Measurements from ENCODE around the gene DOCK1.
A peak's percentile ranks its signal among the peaks of the same experiment; 100 is the strongest.

DOCK1 gene

GRCh38 chr10:127216786-127217185 is 311.6 kb downstream of the DOCK1 start:
- no peak for TF ChIP-seq CTCF (conservative IDR thresholded peaks at IDR 0.05; ENCODE audit: low read depth, low read length)
- H3K4me3 ChIP-seq (ENCODE audit: low read length) = no peak overlapping the region
- DNase-seq (ENCODE audit: low read depth) = no peak

- TF ChIP-seq CTCF (conservative IDR thresholded peaks at IDR 0.05; ENCODE audit: low read depth, low read length) = no peak
- DNase-seq (ENCODE audit: low read depth) = no peak
- H3K4me3 ChIP-seq (ENCODE audit: low read length) = no peak overlapping the region
Observed at GRCh38 chr10:127218658-127219057, 313.4 kb downstream of the DOCK1 start.

GRCh38 chr10:127221281-127221680 is 316.1 kb downstream of the DOCK1 start:
- no peak for DNase-seq (ENCODE audit: low read depth)
- TF ChIP-seq CTCF (conservative IDR thresholded peaks at IDR 0.05; ENCODE audit: low read depth, low read length) = no peak
- no peak overlapping the region for H3K4me3 ChIP-seq (ENCODE audit: low read length)

- H3K4me3 ChIP-seq (ENCODE audit: low read length) = no peak overlapping the region
- no peak for DNase-seq (ENCODE audit: low read depth)
- no peak for TF ChIP-seq CTCF (conservative IDR thresholded peaks at IDR 0.05; ENCODE audit: low read depth, low read length)
Observed at GRCh38 chr10:127227027-127227426, 321.8 kb downstream of the DOCK1 start.

GRCh38 chr10:127227663-127228062 is 322.4 kb downstream of the DOCK1 start:
- TF ChIP-seq CTCF (conservative IDR thresholded peaks at IDR 0.05; ENCODE audit: low read depth, low read length) = no peak
- H3K4me3 ChIP-seq (ENCODE audit: low read length) = no peak overlapping the region

GRCh38 chr10:127228195-127228787 is 323.1 kb downstream of the DOCK1 start:
- TF ChIP-seq CTCF (conservative IDR thresholded peaks at IDR 0.05; ENCODE audit: low read depth, low read length) = peak; percentile 2
- H3K4me3 ChIP-seq (ENCODE audit: low read length) = no peak overlapping the region
- peak; percentile 8 for DNase-seq (ENCODE audit: low read depth)

More at GRCh38 chr10:127227663-127228062, 322.4 kb downstream of the DOCK1 start:
- DNase-seq (ENCODE audit: low read depth) = no peak

- no peak overlapping the region for H3K4me3 ChIP-seq (ENCODE audit: low read length)
- DNase-seq (ENCODE audit: low read depth) = no peak
- no peak for TF ChIP-seq CTCF (conservative IDR thresholded peaks at IDR 0.05; ENCODE audit: low read depth, low read length)
Observed at GRCh38 chr10:127234306-127234800, 329.1 kb downstream of the DOCK1 start.

All from retinal pigment epithelial cell (primary cell).